NCI-H345 treated with DMSO at 0.1 percent for 48 hours (cell line): ENCODE results near the gene PUSL1.

Source experiments
- DNase-seq: peaks from one replicate; lab custom pipeline; 2025; ENCODE audit not compliant: unreplicated experiment; lab: John Stamatoyannopoulos, UW

PUSL1 gene, protein sequence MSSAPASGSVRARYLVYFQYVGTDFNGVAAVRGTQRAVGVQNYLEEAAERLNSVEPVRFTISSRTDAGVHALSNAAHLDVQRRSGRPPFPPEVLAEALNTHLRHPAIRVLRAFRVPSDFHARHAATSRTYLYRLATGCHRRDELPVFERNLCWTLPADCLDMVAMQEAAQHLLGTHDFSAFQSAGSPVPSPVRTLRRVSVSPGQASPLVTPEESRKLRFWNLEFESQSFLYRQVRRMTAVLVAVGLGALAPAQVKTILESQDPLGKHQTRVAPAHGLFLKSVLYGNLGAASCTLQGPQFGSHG

DNA sequence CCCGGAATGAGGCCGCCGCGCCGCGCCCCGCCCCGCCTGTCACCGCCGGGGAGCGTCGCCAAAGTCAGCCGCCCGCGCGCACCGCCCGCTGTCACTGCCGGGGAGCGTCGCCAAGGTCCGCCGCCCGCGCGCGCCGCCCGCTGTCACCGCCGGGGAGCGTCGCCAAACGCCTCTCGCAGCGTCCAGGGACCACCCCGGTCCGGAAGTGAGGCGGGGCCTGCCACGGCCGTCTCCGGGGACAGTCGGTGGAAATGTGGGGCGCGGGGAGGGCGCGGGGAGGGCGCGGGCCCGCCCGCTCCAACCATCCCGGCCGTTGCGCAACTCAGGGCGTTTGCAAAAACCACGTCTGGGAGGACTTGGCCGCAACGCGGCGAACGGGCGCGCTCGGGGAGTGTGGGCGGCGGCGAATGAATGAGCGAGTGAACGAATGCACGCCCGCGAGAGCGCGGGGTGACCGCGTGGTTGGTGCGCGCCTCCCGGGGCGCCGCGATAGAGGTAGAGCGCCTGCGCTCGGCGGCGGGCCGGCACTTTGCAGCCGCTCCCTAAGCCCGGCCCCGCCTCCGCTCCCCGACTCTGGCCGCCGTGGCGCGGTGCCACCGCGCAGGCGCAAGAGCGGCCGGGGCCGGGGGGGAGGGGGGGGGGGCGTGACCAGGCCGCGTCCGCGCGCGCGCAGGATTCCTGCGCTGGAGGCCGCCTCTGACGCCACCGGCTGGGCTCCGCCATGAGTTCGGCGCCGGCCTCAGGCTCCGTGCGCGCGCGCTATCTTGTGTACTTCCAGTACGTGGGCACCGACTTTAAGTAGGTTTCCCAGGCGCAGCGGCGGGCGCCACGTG lies at the start of gene PUSL1, which contains the start of gene ACAP3:
PUSL1 (plus strand) TSS at position 675 of the 833 bp plus-strand sequence; CDS start at position 722, 47 bp downstream.
ACAP3 (minus strand) TSS at position 8 of the 833 bp plus-strand sequence. CDS start 115 bp downstream, outside the sequence.
- peak; percentile 86 for DNase-seq

DNA sequence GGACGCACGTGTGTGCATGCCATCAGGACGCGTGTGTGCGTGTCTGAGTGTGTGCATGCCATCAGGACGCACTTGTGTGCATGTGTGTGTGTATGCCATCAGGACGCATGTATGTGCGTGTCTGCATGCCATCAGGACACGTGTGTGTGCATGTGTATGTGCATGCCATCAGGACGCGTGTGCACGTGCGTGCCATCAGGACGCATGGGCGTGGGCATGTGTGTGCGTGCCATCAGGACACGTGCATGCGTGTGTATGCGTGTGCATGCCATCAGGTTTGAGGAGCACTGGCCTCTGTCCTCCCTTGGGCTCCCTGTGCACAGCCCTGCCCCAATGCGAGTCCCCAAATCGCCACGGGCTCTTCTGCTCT lies 49.3 kb upstream of the PUSL1 start:
- no peak for DNase-seq

DNA sequence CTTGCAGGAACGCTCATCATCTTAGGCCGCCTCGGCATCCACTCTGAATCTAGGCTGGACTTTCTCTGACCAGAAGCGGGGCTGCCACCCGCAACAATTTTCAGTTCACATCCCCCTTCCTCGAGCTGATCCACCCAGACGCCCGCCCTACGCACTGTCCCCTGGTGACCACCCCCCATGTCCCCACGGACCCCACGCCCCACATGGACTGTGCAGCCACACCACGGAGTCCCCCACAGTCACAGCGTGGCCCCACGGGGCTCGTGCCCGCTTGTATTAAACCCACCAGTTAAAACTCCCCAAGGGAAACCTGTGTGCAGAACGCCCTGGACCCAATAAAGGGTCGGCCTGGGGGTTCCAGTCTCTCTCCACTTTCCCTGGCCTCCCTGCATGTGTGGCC lies 48.9 kb upstream of the PUSL1 start:
- DNase-seq = no peak

DNA sequence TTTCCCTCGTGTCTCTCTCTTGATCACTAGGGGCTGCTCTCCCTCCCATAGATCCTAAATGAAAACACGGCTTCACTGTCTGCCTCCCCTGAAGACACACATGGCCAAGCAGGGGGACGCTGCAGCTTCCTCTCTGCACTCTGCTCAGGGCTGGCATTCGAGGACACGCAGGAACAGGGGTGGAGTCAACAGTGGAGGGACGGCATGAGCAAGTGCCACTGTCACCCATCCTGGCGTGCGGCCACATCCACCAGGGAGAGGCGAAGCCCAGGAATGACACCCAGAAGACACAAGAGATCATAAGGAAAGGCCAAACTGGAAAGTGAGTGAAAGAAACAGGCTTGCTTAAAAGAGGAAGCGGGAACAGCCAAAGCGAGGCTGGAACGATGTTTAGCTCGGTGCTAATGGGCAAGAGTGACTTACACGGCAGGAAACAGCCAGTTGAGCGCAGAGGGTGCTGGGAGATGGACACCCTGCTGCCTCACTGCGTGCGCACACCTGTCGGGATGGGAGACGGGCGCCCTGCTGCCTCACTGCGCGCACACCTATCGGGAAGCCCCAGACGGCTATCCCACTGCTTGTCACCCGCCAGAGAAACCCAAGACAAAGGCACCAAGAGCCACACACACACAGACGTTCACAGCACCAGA lies 48.3 kb upstream of the PUSL1 start:
- peak; percentile 31 for DNase-seq

DNA sequence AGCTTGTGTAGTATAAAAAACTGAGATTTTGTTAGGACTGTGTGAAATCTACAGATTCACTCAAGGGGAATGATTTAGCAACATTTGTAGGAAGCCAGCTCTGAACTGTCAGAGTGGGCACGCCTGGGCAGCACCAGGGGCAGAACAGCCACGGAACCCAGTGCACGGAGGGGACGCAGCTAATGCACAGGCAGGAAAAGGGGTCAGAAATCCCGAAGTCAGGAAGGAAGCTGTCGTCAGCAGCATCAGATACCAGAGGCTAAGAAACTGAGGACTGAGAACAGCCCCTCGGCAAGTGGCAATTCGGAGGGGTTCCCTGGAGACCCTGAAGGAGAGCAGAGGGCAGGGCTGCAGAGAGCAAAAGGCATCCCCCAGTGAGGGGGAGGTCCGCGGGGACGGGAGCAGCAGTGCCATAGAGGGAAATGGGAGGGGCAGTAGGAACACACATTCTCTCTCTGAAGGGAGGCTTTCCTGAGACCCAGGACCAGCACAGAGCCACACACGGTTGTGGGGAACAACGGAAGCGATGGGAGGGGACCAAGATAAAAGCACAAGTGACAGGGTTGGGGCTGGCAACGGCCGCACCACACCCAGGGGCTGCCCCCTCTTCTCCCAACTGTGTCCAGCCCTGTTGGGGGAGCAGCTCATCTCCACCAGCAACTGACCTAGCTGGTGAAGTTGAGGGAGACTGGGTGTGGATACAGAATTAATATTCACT lies 47.4 kb upstream of the PUSL1 start:
- no peak for DNase-seq

DNA sequence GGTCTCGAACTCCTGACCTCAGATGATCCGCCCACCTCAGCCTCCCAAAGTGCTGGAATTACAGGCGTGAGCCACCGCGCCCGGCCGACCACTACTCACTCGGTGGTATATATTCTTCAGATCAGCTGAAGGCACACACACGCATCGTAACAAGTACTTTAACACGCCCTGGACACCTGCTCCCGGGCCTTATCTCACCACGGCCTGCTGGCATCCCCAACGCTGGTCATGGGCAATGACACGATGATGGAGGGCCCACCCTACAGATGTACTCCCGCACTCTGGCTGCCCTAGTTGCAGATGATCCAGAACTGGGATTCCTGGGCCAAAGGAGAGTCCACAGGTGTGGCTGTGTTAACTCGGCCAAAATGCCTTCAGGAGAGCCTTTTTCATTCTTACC lies 46.3 kb upstream of the PUSL1 start:
- DNase-seq = no peak

DNA sequence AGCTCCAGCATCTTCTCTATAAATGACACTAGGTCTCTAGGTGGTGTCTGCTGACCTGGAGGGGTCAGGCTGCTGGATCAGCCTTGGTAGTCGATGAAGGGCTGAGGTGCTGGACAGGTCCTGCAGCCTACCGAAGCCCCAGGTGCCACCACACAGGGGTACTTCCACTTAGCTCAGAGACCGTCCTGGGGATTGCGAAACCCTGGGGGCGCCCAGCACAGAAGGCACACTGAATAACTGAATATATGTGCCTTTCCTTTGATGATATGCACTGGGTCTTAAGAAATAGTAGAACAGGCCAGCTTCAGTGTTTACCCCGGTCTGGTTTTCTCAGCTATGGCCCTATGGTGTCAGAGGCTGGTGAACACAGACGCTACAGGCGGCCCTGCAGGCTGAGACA lies 45.6 kb upstream of the PUSL1 start:
- no peak for DNase-seq

DNA sequence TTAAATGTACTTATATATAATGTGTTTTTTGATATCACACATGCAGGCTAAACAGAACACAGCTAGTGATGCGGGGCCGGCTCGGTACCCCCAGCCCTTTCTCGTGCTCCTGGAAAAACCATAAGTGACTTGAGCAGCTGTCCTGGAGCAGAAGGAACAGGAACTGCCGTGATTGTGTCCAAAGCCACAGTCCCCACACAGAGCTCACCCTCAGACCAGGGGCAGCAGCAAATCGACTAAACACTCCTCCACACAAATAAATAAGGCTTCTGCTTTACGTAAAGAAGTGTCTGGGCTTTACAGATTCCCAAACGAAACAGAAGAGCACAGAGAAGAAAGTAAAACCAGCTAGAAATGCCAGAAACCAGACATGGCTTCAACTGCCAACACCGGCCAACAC lies 44.4 kb upstream of the PUSL1 start:
- no peak for DNase-seq

DNA sequence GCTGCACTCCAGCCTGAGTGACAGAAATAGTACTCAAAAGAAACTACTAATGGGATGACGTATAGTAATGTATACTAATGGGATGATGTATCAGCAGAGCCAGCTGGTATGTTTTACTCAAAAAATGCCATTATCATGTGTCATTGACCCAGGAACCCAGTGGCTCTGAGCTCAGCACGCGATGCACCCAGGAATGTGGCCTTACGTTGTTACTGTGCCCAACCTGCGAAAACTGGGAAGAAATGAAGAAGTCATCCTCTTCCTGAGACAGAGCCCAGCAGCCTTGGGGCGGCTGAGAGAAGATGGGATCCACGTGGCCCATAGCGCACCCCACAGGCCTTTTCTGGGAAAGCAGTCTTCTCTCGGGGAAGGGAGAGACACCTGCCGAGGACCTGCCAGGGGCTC lies 43.5 kb upstream of the PUSL1 start:
- no peak for DNase-seq

DNA sequence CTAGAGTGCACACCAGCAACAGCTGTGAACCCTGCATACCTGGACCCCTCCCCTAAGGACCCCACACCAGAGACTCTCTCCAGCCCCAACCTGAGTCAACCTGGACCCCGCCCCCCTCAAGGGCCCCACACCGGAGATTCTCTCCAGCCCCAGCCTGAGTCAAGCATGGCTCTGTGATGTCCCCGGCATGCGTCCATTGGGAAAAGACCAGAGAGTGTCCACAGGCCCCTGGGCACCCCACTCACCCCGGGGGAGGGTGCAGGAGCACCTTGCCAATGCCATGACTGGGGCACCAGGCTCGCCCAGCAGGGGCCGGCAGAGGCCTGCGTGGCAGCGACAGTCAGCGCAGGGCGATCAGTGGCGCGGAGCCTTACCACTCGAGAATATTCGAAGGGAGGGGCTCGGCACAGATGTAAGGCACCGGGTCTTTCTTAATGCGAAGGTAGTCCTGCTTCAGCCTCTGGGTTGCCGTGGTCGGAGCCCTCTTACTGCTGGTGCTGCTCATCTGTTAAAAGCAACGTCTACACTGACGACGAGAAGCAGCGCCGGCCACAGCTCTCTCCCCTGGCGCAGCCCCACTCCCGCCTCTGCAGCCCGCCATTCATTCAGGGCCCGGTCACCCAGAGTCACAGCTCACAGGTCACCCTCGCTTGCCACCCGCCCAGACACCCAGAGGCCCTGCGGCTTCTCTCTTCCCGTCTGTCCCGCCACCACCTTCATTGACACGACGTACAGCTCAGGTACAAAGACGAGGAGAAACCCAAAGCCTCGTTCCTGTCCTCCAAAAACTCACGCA lies 40.7 kb upstream of the PUSL1 start:
- no peak for DNase-seq

DNA sequence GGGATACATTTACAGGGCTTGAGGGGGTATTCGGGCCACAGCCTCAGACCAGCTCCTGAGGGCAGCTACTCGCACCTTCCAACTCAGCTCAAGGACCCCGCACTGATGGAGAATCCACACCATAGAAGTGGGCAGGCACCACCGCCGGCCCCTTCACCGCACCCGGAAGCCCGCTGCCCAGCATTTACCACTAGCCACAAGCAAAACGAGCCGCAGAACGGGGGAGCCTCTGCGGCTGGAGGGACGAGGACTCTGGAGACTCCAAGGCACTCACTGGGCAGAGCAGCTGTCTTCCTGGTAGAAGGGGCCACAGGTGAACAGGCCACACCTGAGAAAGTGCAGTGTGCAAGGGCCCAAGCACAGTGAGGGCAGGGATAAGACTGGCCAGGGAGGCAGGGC lies 40.1 kb upstream of the PUSL1 start:
- DNase-seq = no peak

DNA sequence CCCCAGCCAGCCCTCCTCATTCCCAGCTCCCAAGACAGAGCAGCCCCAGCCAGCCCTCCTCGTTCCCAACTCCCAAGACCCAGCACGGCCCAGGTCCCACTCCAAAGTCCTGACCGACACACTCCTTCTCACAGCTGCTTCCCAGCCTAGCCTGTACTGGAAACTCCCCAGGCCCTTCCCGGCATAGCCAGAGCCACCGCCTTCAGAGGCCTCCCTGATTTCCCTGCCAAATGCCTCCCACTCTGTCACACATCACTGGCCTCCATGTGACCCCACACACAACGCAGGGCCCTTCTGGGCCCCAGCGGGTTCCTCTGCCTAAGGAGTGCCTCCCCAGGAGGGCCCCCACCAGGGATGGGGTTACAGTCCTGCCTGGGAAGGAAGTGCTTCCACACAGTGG lies 37.6 kb upstream of the PUSL1 start:
- no peak for DNase-seq

DNA sequence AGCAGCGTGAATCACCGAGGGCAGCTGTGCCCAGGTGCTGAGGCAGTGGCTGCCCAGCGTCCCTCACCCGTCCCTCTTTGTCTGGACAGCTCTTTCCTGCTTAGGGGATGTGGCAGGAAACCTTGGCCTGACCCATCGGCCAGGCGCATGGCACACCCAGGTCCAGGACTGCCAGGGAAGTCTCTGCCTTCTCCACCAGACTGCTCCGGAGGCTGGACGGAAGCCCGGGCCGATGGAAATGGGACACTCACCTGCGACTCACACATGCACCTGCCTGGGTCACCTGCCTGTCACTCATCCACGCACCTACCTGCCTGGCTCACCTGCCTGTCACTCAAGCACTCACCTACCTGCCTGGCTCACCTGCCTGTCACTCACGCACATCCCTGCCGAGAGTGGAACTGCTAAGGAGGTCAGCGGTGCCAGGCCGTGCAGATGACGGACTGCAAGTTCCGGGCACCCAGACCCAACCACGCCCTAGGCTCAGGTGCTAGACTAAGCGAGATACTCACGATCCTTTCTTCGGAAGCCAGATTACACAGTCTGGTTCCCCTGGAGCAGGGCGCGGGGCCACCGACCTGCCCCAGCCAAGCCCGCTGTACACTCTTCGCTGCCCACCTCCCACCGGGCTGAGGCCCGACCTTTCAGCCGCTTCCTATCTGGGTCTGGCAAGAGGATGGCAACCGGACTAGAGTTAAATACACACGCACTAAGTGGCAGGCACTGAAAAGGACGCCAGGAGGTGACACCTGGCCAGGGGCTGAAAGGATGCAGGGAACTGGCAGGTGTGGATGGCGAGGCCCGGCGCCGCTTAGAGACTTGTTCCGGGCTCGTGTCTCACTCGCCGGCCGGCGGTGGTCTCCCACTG lies 35.8 kb upstream of the PUSL1 start:
- DNase-seq = no peak

DNA sequence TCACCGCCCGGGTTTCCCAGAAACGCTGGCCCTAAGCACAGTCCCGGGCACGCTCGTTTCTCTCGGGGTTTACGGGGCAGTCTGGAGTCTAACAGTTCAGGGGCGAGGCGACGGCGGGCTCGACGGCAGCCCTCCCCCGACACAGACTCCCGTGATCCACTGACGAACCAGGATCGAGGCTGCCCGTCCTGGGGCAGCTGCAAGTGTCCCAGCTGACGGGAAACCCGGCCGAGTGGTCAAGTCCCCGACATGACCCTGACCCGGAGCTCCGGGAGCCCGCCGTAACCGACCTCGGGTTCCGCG lies 35.2 kb upstream of the PUSL1 start:
- no peak for DNase-seq

DNA sequence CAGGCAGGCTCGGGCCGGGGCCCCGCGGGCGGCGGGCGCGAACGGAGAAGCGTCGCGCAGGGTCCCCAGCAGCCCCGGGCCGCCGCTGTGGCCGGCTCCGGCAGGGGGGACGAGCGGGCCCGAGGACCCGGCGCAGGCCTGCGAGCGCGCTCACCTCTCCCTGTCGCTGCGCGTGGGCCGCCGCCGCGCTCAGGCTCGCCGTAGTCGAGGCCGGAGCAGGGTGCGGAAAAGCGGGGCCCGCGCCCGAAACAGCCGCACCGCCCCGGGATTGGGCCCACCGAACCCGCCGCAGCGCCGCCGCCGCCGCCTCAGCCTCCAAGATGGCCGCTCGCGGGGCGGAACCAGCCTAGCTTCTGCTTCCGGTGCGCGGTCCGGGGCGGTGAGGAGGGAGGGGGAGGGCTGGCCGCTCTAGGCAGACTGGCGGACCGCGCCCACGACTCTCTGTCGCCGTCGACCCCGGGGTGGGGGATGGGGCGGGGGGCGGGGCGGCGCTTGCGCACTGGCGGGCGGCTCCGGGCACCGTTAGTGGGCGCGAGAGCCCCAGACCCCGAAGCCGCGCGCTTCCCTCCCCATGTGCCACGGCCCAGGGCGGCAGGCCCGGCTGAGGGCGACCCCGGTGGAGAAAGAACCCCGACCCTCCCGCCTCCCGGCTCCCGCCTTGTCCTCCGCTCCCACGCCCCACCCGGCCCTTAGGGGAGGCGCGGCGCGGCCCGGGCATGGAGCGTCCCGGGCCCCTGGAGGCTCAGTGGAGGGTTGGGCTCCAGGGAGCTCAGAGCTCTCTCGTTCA lies 34.7 kb upstream of the PUSL1 start, which contains the start of gene UBE2J2:
UBE2J2 (minus strand) TSS at position 343 of the 787 bp plus-strand sequence. CDS start 5,862 bp downstream, outside the sequence.
- peak; percentile 77 for DNase-seq

DNA sequence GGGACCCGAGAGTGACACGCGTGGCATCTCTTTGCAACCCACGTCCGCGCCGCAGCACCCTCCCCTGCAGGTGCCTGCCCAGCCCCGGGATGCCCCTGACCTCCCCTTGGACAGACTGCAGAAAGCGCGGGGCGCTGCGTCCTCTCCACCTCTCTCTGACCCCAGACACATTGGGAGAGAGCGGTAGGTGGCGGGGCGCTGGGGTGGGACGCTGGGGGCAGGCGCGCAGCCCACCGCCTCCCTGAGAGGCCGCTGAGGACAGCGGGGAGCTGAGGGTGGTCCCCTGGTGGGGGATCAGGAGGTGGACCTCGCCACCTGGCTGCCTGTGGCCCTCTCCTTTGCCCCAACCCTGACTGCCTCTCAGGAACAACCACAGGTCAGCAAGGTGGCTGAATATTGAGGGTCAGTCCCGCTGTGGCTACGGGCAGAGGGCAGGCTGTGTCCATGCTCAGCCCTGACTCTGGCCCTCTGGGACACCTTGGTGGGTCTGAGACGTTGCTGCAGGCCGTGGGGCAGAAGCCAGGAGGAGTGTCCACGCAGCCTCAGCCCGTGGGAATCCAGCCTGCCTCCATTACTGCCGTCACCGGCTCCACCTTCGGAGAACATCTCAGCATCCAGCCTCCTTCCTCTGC lies 34.0 kb upstream of the PUSL1 start:
- no peak for DNase-seq

DNA sequence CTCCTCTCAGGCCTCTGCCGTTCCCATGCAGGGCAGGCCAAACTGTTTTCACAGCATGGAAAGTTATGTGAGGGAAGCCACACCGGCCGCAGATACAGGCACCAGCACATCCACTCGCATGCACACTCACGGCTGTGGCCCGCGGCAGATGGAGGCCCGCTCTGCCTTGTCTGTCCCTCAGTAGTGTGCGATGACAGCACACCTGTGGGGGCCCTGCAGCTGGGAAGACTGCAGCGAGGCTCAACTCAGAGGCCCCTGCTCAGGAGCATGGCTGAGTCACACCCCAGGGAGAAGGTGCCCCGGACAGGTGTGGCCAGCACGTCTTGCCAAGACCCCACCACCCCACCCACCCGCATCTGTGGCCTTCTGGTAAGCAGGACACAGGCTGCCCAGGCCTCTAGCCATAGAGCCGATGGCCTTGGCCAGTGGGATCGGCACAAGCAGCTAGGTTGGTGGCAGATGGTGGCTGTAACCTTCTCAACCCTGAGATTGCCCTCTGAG lies 33.4 kb upstream of the PUSL1 start:
- no peak for DNase-seq

DNA sequence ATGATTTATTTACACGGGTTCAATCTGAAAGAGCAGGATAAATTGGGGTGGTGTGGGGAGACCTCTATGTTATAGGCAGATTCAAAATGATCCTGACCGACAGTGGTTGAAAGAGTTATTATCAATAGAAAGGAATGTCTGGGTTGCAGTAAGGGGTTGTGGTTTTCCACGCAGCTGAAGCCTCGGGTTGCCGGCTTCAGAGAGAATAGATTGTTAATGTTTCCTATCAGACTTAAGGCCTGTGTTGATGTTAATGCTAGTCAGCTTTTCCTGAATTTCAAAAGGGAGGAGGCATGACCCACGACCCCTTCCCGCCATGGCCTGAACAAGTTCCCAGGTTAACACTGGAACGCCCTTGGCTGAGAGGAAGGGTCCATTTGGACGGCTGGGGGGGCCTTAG lies 32.6 kb upstream of the PUSL1 start:
- DNase-seq = no peak
